HCT116 (cell line): Measurements from ENCODE around the gene MTFP1. TPM values are rescaled to one million over a fixed set of nuclear protein-coding genes. Genes with fewer than 3 reads are reported as not detected.

ENCODE experiments used
- ATAC-seq: fragments of 200-7000 bp; cut with Tn5 transposase; 2 replicates; pipeline ENCODE4 v1.9.1; 2020; ENCODE audit warnings: mild to moderate bottlenecking, moderate library complexity
- BruUV-seq: library from RNA; stranded (reverse); fragments of 400-500 nt; replicated peaks from 2 replicates; lab custom pipeline; 2021; lab: Mats Ljungman, UMichigan
- CTCF ChIA-PET: fragments of 300-600 bp; sonication (Branson Sonifier 250); formaldehyde crosslinking; loops from one replicate; lab custom pipeline; 2021; ENCODE audit warnings: antibody characterized with exemption; lab: Charles Lee
- POLR2A ChIA-PET: fragments of 300-600, 350-600 bp; sonication (Branson Sonifier 250); formaldehyde crosslinking; loops from one replicate; lab custom pipeline; 2021; ENCODE audit warnings: antibody characterized with exemption; lab: Charles Lee
- RAD21 ChIA-PET, 2 experiments: fragments of 300-600 bp; sonication (Branson Sonifier 250); formaldehyde crosslinking; loops; one replicate each; lab custom pipeline; 2023; ENCODE audit warnings: low total read pairs in 2 of 2; ENCODE audit not compliant: uncharacterized antibody in 2 of 2, unreplicated experiment in 2 of 2, low non-redundant PET in 1 of 2; lab: Charles Lee
- DNase-seq: peaks from one replicate; pipeline ENCODE4 v3.0.0-alpha.2; 2010; ENCODE audit warnings: low read depth, low spot score
- H2AFZ ChIP-seq: fragments of 200-600 bp; shearing (Covaris generic), sonication (generic); 2 replicates; pipeline ENCODE4 v1.6.1; 2017; ENCODE audit warnings: low read depth, mixed run types, mixed read lengths, antibody characterized with exemption, low read length; ENCODE audit not compliant: poor library complexity, severe bottlenecking
- H3K27ac ChIP-seq: 2 replicates; pipeline ENCODE4 v1.5.1; 2012; ENCODE audit warnings: low read depth, low read length
- H3K27me3 ChIP-seq: fragments of 200-600 bp; sonication (generic); 2 replicates; pipeline ENCODE4 v1.6.1; 2016; ENCODE audit warnings: mixed run types, low read length, mixed read lengths; ENCODE audit not compliant: insufficient read depth
- H3K36me3 ChIP-seq, 2 experiments: fragments of 200-500 bp in 1 of 2; fragments of 200-600 bp in 1 of 2; sonication (Bioruptor generic) in 1 of 2; sonication (generic) in 1 of 2; 2 replicates each; pipeline versions ENCODE4 v1.5.1 to v1.6.1; 2014 to 2016; ENCODE audit warnings: low read length in 2 of 2, inconsistent platforms in 1 of 2, mixed read lengths in 1 of 2, mixed run types in 1 of 2; ENCODE audit not compliant: insufficient read depth in 2 of 2, control insufficient read depth in 1 of 2
- H3K4me1 ChIP-seq, 2 experiments: fragments of 200-600 bp in 1 of 2; sonication (generic) in 1 of 2; 2 replicates each; pipeline versions ENCODE4 v1.5.1 to v1.6.1; 2012 to 2017; ENCODE audit warnings: low read length in 2 of 2, inconsistent platforms in 1 of 2, mild to moderate bottlenecking in 1 of 2, mixed read lengths in 1 of 2, mixed run types in 1 of 2, moderate library complexity in 1 of 2; ENCODE audit not compliant: insufficient read depth in 2 of 2, control insufficient read depth in 1 of 2
- H3K4me2 ChIP-seq: fragments of 200-600 bp; sonication (generic); 2 replicates; pipeline ENCODE4 v1.6.1; 2017; ENCODE audit warnings: mixed run types, low read length, mixed read lengths
- H3K4me3 ChIP-seq, 2 experiments: fragments of 200-600 bp in 1 of 2; sonication (generic) in 1 of 2; replicated peaks in 1 of 2; 2 replicates each; pipeline ENCODE4 v1.5.1; 2011 to 2016; ENCODE audit warnings: low read length in 2 of 2, control low read depth in 1 of 2, low read depth in 1 of 2, mild to moderate bottlenecking in 1 of 2, mixed read lengths in 1 of 2, mixed run types in 1 of 2
- H3K79me2 ChIP-seq: fragments of 200-600 bp; sonication (generic); 2 replicates; pipeline ENCODE4 v1.6.1; 2017; ENCODE audit warnings: mild to moderate bottlenecking, mixed run types, low read length, moderate library complexity, mixed read lengths; ENCODE audit not compliant: insufficient read depth
- H3K9ac ChIP-seq: fragments of 200-600 bp; sonication (generic); 2 replicates; pipeline ENCODE4 v1.6.1; 2016; ENCODE audit warnings: low read length, mixed read lengths
- H3K9me2 ChIP-seq: fragments of 200-600 bp; sonication (generic), shearing (Covaris generic); 2 replicates; pipeline ENCODE4 v1.6.1; 2017; ENCODE audit warnings: mixed run types, mild to moderate bottlenecking, moderate library complexity; ENCODE audit not compliant: insufficient read depth
- H3K9me3 ChIP-seq, 2 experiments: fragments of 200-500 bp in 1 of 2; fragments of 200-600 bp in 1 of 2; sonication (Bioruptor generic) in 1 of 2; sonication (generic) in 1 of 2; 2 replicates each; pipeline ENCODE4 v1.6.1; 2014 to 2017; ENCODE audit warnings: low read length in 2 of 2, mixed read lengths in 2 of 2, inconsistent platforms in 1 of 2, low read depth in 1 of 2, mild to moderate bottlenecking in 1 of 2, mixed run types in 1 of 2, moderate library complexity in 1 of 2; ENCODE audit not compliant: control insufficient read depth in 1 of 2, insufficient read depth in 1 of 2
- H4K20me1 ChIP-seq: fragments of 200-600 bp; sonication (generic), shearing (Covaris generic); 2 replicates; pipeline ENCODE4 v1.6.1; 2017; ENCODE audit warnings: mixed run types, mild to moderate bottlenecking, moderate library complexity; ENCODE audit not compliant: insufficient read depth
- ATF3 ChIP-seq: IDR thresholded peaks from 2 replicates; pipeline ENCODE4 v1.6.1; 2012
- CBX3 ChIP-seq: IDR thresholded peaks from 2 replicates; pipeline ENCODE4 v1.6.1; 2012; ENCODE audit warnings: low read depth
- CTCF ChIP-seq, 3 experiments: fragments of 200-600 bp in 1 of 3; sonication (generic) in 1 of 3; IDR thresholded peaks in 2 of 3; conservative IDR thresholded peaks in 1 of 3; 2 replicates each; pipeline ENCODE4 v1.5.1; 2012 to 2017; ENCODE audit warnings: low read depth in 2 of 3, low read length in 2 of 3, antibody characterized with exemption in 1 of 3, borderline replicate concordance in 1 of 3, control low read depth in 1 of 3, mild to moderate bottlenecking in 1 of 3, mixed read lengths in 1 of 3, mixed run types in 1 of 3, moderate library complexity in 1 of 3; ENCODE audit not compliant: insufficient read depth in 1 of 3
- EGR1 ChIP-seq: IDR thresholded peaks from 2 replicates; pipeline ENCODE4 v1.6.1; 2012; ENCODE audit warnings: low read depth
- ELF1 ChIP-seq: IDR thresholded peaks from 2 replicates; pipeline ENCODE4 v1.6.1; 2012; ENCODE audit warnings: low read depth, borderline replicate concordance
- EZH2 ChIP-seq: fragments of 200-600 bp; sonication (generic); IDR thresholded peaks from 2 replicates; pipeline ENCODE4 v1.6.1; 2017; ENCODE audit warnings: antibody characterized with exemption, mixed run types
- EZH2phosphoT487 ChIP-seq: fragments of 200-600 bp; IDR thresholded peaks from 2 replicates; pipeline ENCODE4 v1.6.1; 2018; ENCODE audit warnings: antibody characterized with exemption, borderline replicate concordance
- FOSL1 ChIP-seq: IDR thresholded peaks from 2 replicates; pipeline ENCODE4 v1.6.1; 2012; ENCODE audit warnings: low read depth
- MAX ChIP-seq: IDR thresholded peaks from 2 replicates; pipeline ENCODE4 v1.6.1; 2012
- POLR2A ChIP-seq: IDR thresholded peaks from 2 replicates; pipeline ENCODE4 v1.7.0; 2011; ENCODE audit warnings: borderline replicate concordance; ENCODE audit not compliant: insufficient read depth, insufficient read length; ENCODE audit errors: extremely low read depth
- RAD21 ChIP-seq: IDR thresholded peaks from 2 replicates; pipeline ENCODE4 v1.6.1; 2012; ENCODE audit warnings: low read depth, mild to moderate bottlenecking
- SP1 ChIP-seq: IDR thresholded peaks from 2 replicates; pipeline ENCODE4 v1.6.1; 2012; ENCODE audit warnings: low read depth
- TCF7L2 ChIP-seq: IDR thresholded peaks from 2 replicates; pipeline ENCODE4 v1.7.0; 2011; ENCODE audit warnings: borderline replicate concordance, inconsistent platforms; ENCODE audit not compliant: insufficient read depth, insufficient read length; ENCODE audit errors: extremely low read depth
- YY1 ChIP-seq: IDR thresholded peaks from 2 replicates; pipeline ENCODE4 v1.6.1; 2011; ENCODE audit warnings: low read length, low read depth, moderate library complexity, mild to moderate bottlenecking; ENCODE audit not compliant: insufficient replicate concordance; ENCODE audit errors: extremely low read depth
- ZBTB33 ChIP-seq: IDR thresholded peaks from 2 replicates; pipeline ENCODE4 v1.6.1; 2011; ENCODE audit warnings: mild to moderate bottlenecking, low read length, moderate library complexity; ENCODE audit not compliant: insufficient replicate concordance; ENCODE audit errors: extremely low read depth
- ZFX ChIP-seq: fragments of 450-650 bp; IDR thresholded peaks from 2 replicates; pipeline ENCODE4 v1.6.1; 2017
- ZNF274 ChIP-seq: fragments of 200-500 bp; sonication (Bioruptor generic); IDR thresholded peaks from 2 replicates; pipeline ENCODE4 v1.6.1; 2014; ENCODE audit warnings: mild to moderate bottlenecking, low read depth, low read length, inconsistent platforms
- intact Hi-C: fragments of 100-400 bp; cut with micrococcal nuclease; formaldehyde crosslinking; loops from 2 replicates; pipeline ENCODE4 v1.10.0; 2022
- total RNA-seq: library from RNA; stranded (reverse); gene quantifications from one replicate; pipeline ENCODE4 v1.2.1, GENCODE V29; 2021; ENCODE audit not compliant: unreplicated experiment

The MTFP1 gene
- total RNA-seq, 1 experiment from 2014 or later: 36.1 TPM

GRCh38 chr22:30396871-30397655 is 28.5 kb upstream of the MTFP1 start, which contains the start of gene SEC14L2:
TSS of gene SEC14L2 (plus strand) at chr22:30397018. CDS start at chr22:30397117, 99 bp downstream.
- H3K36me3 ChIP-seq: peaks cover 0 to 13% of the 10 kb centered on the region in 2 experiments; a peak in 1 of 4 replicates
- DNase-seq (peak; percentile 43), ATAC-seq (peak; percentile 92)
- peaks cover 39% of the 10 kb centered on the region for H3K79me2 ChIP-seq
- H3K9me3 ChIP-seq: no peaks in the 10 kb centered on the region
- H3K4me2 ChIP-seq: peak within 1 kb of the TSS; percentile 98
- peak within 1 kb of the TSS; percentile 57 for H3K27ac ChIP-seq
- H3K4me1 ChIP-seq: peaks cover 17 to 54% of the 10 kb centered on the region in 2 experiments; a peak in 3 of 4 replicates
- H3K4me3 ChIP-seq: peak within 1 kb of the TSS; percentile 80 to 94
- H4K20me1 ChIP-seq: no peaks in the 10 kb centered on the region
- intact Hi-C loops: no loop called here
- peak within 1 kb of the TSS; percentile 91 for H3K9ac ChIP-seq
- H3K27me3 ChIP-seq: no peaks in the 10 kb centered on the region
- ChIA-PET CTCF (interaction anchor here (0.8 to 2.6 kb wide), 3 partner anchors 9 to 109 kb away, joined by 3 to 14 read pairs (median 3); partner anchors contain the start of gene RNF215), POLR2A (interaction anchor here (0.7 to 4.2 kb wide), 6 partner anchors 9 to 109 kb away, joined by 3 to 40 read pairs (median 4); partner anchors contain the start of genes CCDC157, MTFP1 and SF3A1), RAD21 (interaction anchor here in 1 of 2 experiments (0.7 to 1.9 kb wide), 2 partner anchors 27 to 109 kb away, joined by 3 to 5 read pairs; no protein-coding TSS in a partner anchor)
- H3K9me2 ChIP-seq: no peaks in the 10 kb centered on the region
- BruUV-seq: TSS peak; percentile 54
- no peak within 1 kb of the TSS for H2AFZ ChIP-seq
- TF ChIP-seq ZNF274 (no peak), FOSL1 (no peak), EZH2 (no peak), TCF7L2 (peak; percentile 42), ZBTB33 (no peak), YY1 (no peak), CBX3 (no peak), ELF1 (no peak), ZFX (peak; percentile 66; the same call in 1 of the 2 replicates), POLR2A (peak; percentile 47), MAX (peak; percentile 48; the same call in 1 of the 2 replicates), RAD21 (no peak), EGR1 (no peak), SP1 (peak; percentile 41), EZH2phosphoT487 (no peak), ATF3 (no peak), CTCF (IDR thresholded peaks at IDR 0.05 in 2 of 3, conservative IDR thresholded peaks at IDR 0.05 in 1 of 3; ENCODE audit: borderline replicate concordance in 1 of 3, insufficient read depth in 1 of 3, low read depth in 2 of 3, low read length in 2 of 3) (no peak)
